Parathyroid adenoma (tissue), 2 donors: Measurements from ENCODE around the gene IMPG2.

Experiments
- H2AFZ ChIP-seq: fragments of 300-600 bp; sonication (generic); one replicate; pipeline ENCODE4 v1.7.0; 2017; ENCODE audit warnings: antibody characterized with exemption, mild to moderate bottlenecking
- H3K27ac ChIP-seq: fragments of 300-600 bp; sonication (generic); one replicate; pipeline ENCODE4 v1.7.0; 2017
- H3K27me3 ChIP-seq: fragments of 300-600 bp; sonication (generic); one replicate; pipeline ENCODE4 v1.7.0; 2017; ENCODE audit warnings: low read length; ENCODE audit not compliant: control insufficient read depth, insufficient read depth
- H3K36me3 ChIP-seq: fragments of 300-600 bp; sonication (generic); one replicate; pipeline ENCODE4 v1.7.0; 2017; ENCODE audit warnings: low read length; ENCODE audit not compliant: control insufficient read depth, insufficient read depth
- H3K4me1 ChIP-seq: fragments of 300-600 bp; sonication (generic); one replicate; pipeline ENCODE4 v1.7.0; 2017; ENCODE audit warnings: control low read depth
- H3K4me2 ChIP-seq: fragments of 300-600 bp; sonication (generic); one replicate; pipeline ENCODE4 v1.7.0; 2017; ENCODE audit warnings: low read length
- H3K4me3 ChIP-seq: fragments of 300-600 bp; sonication (generic); one replicate; pipeline ENCODE4 v1.7.0; 2017; ENCODE audit warnings: low read depth, low read length
- H3K79me2 ChIP-seq: fragments of 300-600 bp; sonication (generic); one replicate; pipeline ENCODE4 v1.7.0; 2017; ENCODE audit warnings: control low read depth
- H3K9ac ChIP-seq: fragments of 300-600 bp; sonication (generic); one replicate; pipeline ENCODE4 v1.7.0; 2017; ENCODE audit warnings: mild to moderate bottlenecking
- H3K9me3 ChIP-seq: fragments of 300-600 bp; sonication (generic); one replicate; pipeline ENCODE4 v1.7.0; 2017; ENCODE audit warnings: low read length; ENCODE audit not compliant: control insufficient read depth
- TF ChIP-seq, protein P1 (sequence below): fragments of 300-600 bp; sonication (generic); IDR thresholded peaks from one replicate; pipeline ENCODE4 v1.7.0; 2017; ENCODE audit warnings: antibody characterized with exemption, mild to moderate bottlenecking
- donor health status: primary hyperparathyroidism.

Gene IMPG2

GRCh38 chr3:101279765-101280385 is 40.5 kb downstream of the IMPG2 start:
- Histone ChIP-seq H2AFZ (no peak overlapping the region), H3K9ac (no peak overlapping the region), H3K4me1 (no peaks in the 10 kb centered on the region), H3K27me3 (no peaks in the 10 kb centered on the region), H3K36me3 (no peaks in the 10 kb centered on the region), H3K4me3 (no peak overlapping the region), H3K27ac (no peak overlapping the region), H3K79me2 (no peaks in the 10 kb centered on the region), H3K4me2 (no peak overlapping the region), H3K9me3 (no peaks in the 10 kb centered on the region)
- TF ChIP-seq, protein P1, sequence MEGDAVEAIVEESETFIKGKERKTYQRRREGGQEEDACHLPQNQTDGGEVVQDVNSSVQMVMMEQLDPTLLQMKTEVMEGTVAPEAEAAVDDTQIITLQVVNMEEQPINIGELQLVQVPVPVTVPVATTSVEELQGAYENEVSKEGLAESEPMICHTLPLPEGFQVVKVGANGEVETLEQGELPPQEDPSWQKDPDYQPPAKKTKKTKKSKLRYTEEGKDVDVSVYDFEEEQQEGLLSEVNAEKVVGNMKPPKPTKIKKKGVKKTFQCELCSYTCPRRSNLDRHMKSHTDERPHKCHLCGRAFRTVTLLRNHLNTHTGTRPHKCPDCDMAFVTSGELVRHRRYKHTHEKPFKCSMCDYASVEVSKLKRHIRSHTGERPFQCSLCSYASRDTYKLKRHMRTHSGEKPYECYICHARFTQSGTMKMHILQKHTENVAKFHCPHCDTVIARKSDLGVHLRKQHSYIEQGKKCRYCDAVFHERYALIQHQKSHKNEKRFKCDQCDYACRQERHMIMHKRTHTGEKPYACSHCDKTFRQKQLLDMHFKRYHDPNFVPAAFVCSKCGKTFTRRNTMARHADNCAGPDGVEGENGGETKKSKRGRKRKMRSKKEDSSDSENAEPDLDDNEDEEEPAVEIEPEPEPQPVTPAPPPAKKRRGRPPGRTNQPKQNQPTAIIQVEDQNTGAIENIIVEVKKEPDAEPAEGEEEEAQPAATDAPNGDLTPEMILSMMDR: no peak

- Histone ChIP-seq H3K4me2 (no peak overlapping the region), H3K36me3 (no peaks in the 10 kb centered on the region), H3K4me1 (no peaks in the 10 kb centered on the region), H3K79me2 (no peaks in the 10 kb centered on the region), H3K9me3 (no peaks in the 10 kb centered on the region), H2AFZ (no peak overlapping the region), H3K4me3 (no peak overlapping the region), H3K9ac (no peak overlapping the region), H3K27me3 (no peaks in the 10 kb centered on the region), H3K27ac (no peak overlapping the region)
- TF ChIP-seq, protein P1: no peak
Measured at GRCh38 chr3:101279162-101279561, 41.2 kb downstream of the IMPG2 start.

- H2AFZ ChIP-seq: no peak overlapping the region
- no peak overlapping the region for H3K4me2 ChIP-seq
- no peaks in the 10 kb centered on the region for H3K36me3 ChIP-seq
- H3K4me3 ChIP-seq: no peak overlapping the region
- H3K79me2 ChIP-seq: no peaks in the 10 kb centered on the region
- no peaks in the 10 kb centered on the region for H3K27me3 ChIP-seq
- H3K27ac ChIP-seq: no peak overlapping the region
- no peaks in the 10 kb centered on the region for H3K4me1 ChIP-seq
- no peaks in the 10 kb centered on the region for H3K9me3 ChIP-seq
- H3K9ac ChIP-seq: no peak overlapping the region
- TF ChIP-seq, protein P1: no peak
Measured at GRCh38 chr3:101278727-101279126, 41.6 kb downstream of the IMPG2 start.

DNA sequence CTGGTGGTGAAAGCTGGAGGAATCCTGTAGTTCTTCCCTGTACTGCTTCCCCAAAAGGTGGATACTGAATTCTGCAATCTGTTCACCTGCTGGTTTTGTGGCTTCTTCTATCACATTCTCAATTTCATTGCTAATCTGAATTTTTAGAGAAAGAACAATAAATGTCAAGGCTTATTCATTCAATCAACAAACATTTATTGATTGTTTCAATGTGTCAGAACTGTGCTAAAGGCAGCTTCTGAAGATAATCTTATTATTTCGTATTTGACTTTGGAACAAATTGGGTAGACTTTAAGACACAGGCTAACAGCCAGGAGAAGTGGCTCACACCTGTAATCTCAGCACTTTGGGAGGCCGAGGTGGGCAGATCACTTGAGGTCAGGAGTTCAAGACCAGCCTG is 46.8 kb downstream of the IMPG2 start:
- no peak overlapping the region for H3K4me2 ChIP-seq

More for the DNA sequence above, 46.8 kb downstream of the IMPG2 start:
- Histone ChIP-seq H3K4me1 (no peaks in the 10 kb centered on the region), H3K4me3 (no peak overlapping the region), H3K79me2 (no peaks in the 10 kb centered on the region), H3K36me3 (no peaks in the 10 kb centered on the region), H2AFZ (no peak overlapping the region), H3K9me3 (no peaks in the 10 kb centered on the region), H3K9ac (no peak overlapping the region), H3K27ac (no peak overlapping the region), H3K27me3 (no peaks in the 10 kb centered on the region)
- TF ChIP-seq, protein P1: no peak
